K562 (cell line): Measurements from ENCODE around the gene RBBP4. TPM values are rescaled to one million over a fixed set of nuclear protein-coding genes. Genes with fewer than 3 reads are reported as not detected.

ENCODE experiments used
- AFF1 ChIP-seq, 2 experiments: fragments of 450-650 bp; IDR thresholded peaks; 2 replicates each; pipeline ENCODE4 v1.6.1; 2018; ENCODE audit warnings: mild to moderate bottlenecking in 2 of 2, low read depth in 1 of 2; ENCODE audit not compliant: partially characterized antibody in 2 of 2
- ATF6 ChIP-seq: sonication (generic); formaldehyde crosslinking; IDR thresholded peaks from 2 replicates; pipeline ENCODE4 v1.4.0; 2020; ENCODE audit warnings: mild to moderate bottlenecking, missing genetic modification reagents
- BCLAF1 ChIP-seq, 2 experiments: fragments of 450-650 bp in 1 of 2; IDR thresholded peaks; 2 replicates each; pipeline ENCODE4 v1.6.1; 2011 to 2017; ENCODE audit warnings: low read depth in 2 of 2, antibody characterized with exemption in 1 of 2, borderline replicate concordance in 1 of 2, low read length in 1 of 2, mild to moderate bottlenecking in 1 of 2, mixed read lengths in 1 of 2; ENCODE audit not compliant: control insufficient read depth in 1 of 2
- CREM ChIP-seq: IDR thresholded peaks from 2 replicates; pipeline ENCODE4 v1.6.1; 2014; ENCODE audit warnings: antibody characterized with exemption, low read depth
- GABPB2 ChIP-seq: fragments of 250-450 bp; sonication (Bioruptor Pico); conservative IDR thresholded peaks from 2 replicates; pipeline ENCODE4 v1.5.1; 2021; ENCODE audit warnings: mild to moderate bottlenecking
- RBM39 ChIP-seq: fragments of 200-400 bp; formaldehyde crosslinking; optimal IDR thresholded peaks from 2 replicates; pipeline ENCODE3; 2018; ENCODE audit warnings: low read depth, low read length
- ZBTB40 ChIP-seq, 2 experiments: fragments of 450-650 bp in 1 of 2; sonication (generic) in 1 of 2; formaldehyde crosslinking in 1 of 2; IDR thresholded peaks; 2 replicates each; pipeline versions ENCODE4 v1.7.1 to v1.9.0; 2016 to 2022; ENCODE audit warnings: inconsistent platforms in 1 of 2, mild to moderate bottlenecking in 1 of 2, missing genetic modification reagents in 1 of 2
- polyA plus RNA-seq, 8 experiments: library from polyadenylated mRNA; depleted of rRNA in 4 of 8; stranded (reverse) in 5 of 8; unstranded in 3 of 8; fragments of >200 nt; fragmentation: Nextera tagmentation in 2 of 8; fragmentation: Illumina TruSeq in 1 of 8; extraction: Ambion mirVana in 2 of 8; extraction: Trizol in 1 of 8; gene quantifications; 2 replicates each; pipeline versions ENCODE4 v1.2.1 to v1.2.3, GENCODE V29; 2011 to 2014; ENCODE audit warnings: inconsistent platforms in 1 of 8, missing spikeins in 1 of 8
- total RNA-seq, 7 experiments: library from RNA; depleted of rRNA in 6 of 7; stranded (reverse); fragments of >200 nt in 6 of 7; fragmentation: Illumina TruSeq in 2 of 7; extraction: Trizol in 2 of 7; gene quantifications; 2 replicates each; pipeline versions ENCODE4 v1.2.1 to v1.2.3, GENCODE V29; 2011 to 2021; ENCODE audit warnings: low replicate concordance in 1 of 7

RBBP4 gene
- total and polyA plus RNA-seq, 9 of the 15 experiments (the other 6 are each of a cell fraction or from before 2014, with no cell fraction given), result 185 to 409 (median 259) TPM

- TF ChIP-seq ZBTB40 (IDR thresholded peaks at IDR 0.05) (peak; percentile 98), ZBTB40 (CRISPR knock-in tag; IDR thresholded peaks at IDR 0.05) (no peak), CREM (peak; percentile 91), RBM39 (no peak), AFF1 (IDR thresholded peaks at IDR 0.05; ENCODE audit: low read depth in 1 of 2, partially characterized antibody in 2 of 2) (peak; percentile 64 to 72), ATF6 (CRISPR knock-in tag) (0 out of 2 replicates have a peak, but pooled peaks have one; percentile 17), GABPB2 (CRISPR knock-in tag) (no peak), BCLAF1 (IDR thresholded peaks at IDR 0.05; ENCODE audit: borderline replicate concordance in 1 of 2, control insufficient read depth in 1 of 2, low read depth in 2 of 2, low read length in 1 of 2) (no peak)
Measured at GRCh38 chr1:32650248-32650751, 708 bp upstream of the RBBP4 start, which contains the start of gene ZBTB8OS (continued).
